Nephron (organoid): ENCODE results near the gene SLC15A5.
A peak's percentile ranks its signal among the peaks of the same experiment; 100 is the strongest.

Source experiments
- H3K27ac Mint-ChIP-seq, 3 experiments: 2 replicates each; pipeline ENCODE4 v1.8.0; 2020; ENCODE audit warnings: mixed read lengths in 3 of 3, mild to moderate bottlenecking in 2 of 3, moderate library complexity in 1 of 3
- H3K27me3 Mint-ChIP-seq: 2 replicates; pipeline ENCODE4 v1.8.0; 2021; ENCODE audit warnings: low read depth, mild to moderate bottlenecking, moderate library complexity, mixed read lengths
- H3K36me3 Mint-ChIP-seq: 2 replicates; pipeline ENCODE4 v1.8.0; 2020; ENCODE audit warnings: low read depth, mixed read lengths
- H3K4me1 Mint-ChIP-seq: 2 replicates; pipeline ENCODE4 v1.8.0; 2020; ENCODE audit warnings: mixed read lengths
- H3K4me3 Mint-ChIP-seq, 3 experiments: 2 replicates each; pipeline ENCODE4 v1.8.0; 2020; ENCODE audit warnings: mild to moderate bottlenecking in 3 of 3, mixed read lengths in 3 of 3, moderate library complexity in 2 of 3
- H3K9me3 Mint-ChIP-seq: 2 replicates; pipeline ENCODE4 v1.8.0; 2020; ENCODE audit warnings: mixed read lengths
- TF ChIP-seq, protein P1 (sequence below), 3 experiments: fragments of 200-600 bp; sonication (generic); IDR thresholded peaks; one replicate each; pipeline ENCODE4 v1.5.0; 2021; ENCODE audit warnings: antibody characterized with exemption in 3 of 3; ENCODE audit not compliant: unreplicated experiment in 3 of 3

Gene SLC15A5

GRCh38 chr12:16323010-16323409 lies 45.5 kb upstream of the SLC15A5 start:
- no peaks in the 10 kb centered on the region for H3K4me1 Mint-ChIP-seq
- H3K27ac Mint-ChIP-seq, result no peak overlapping the region
- peaks cover 3% of the 10 kb centered on the region for H3K27me3 Mint-ChIP-seq
- TF ChIP-seq, protein P1, sequence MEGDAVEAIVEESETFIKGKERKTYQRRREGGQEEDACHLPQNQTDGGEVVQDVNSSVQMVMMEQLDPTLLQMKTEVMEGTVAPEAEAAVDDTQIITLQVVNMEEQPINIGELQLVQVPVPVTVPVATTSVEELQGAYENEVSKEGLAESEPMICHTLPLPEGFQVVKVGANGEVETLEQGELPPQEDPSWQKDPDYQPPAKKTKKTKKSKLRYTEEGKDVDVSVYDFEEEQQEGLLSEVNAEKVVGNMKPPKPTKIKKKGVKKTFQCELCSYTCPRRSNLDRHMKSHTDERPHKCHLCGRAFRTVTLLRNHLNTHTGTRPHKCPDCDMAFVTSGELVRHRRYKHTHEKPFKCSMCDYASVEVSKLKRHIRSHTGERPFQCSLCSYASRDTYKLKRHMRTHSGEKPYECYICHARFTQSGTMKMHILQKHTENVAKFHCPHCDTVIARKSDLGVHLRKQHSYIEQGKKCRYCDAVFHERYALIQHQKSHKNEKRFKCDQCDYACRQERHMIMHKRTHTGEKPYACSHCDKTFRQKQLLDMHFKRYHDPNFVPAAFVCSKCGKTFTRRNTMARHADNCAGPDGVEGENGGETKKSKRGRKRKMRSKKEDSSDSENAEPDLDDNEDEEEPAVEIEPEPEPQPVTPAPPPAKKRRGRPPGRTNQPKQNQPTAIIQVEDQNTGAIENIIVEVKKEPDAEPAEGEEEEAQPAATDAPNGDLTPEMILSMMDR (IDR thresholded peaks at IDR 0.05; ENCODE audit: unreplicated experiment in 3 of 3), result no peak
- no peak overlapping the region for H3K4me3 Mint-ChIP-seq
- no peaks in the 10 kb centered on the region for H3K36me3 Mint-ChIP-seq
- peaks cover 4% of the 10 kb centered on the region for H3K9me3 Mint-ChIP-seq

GRCh38 chr12:16310934-16311333 lies 33.4 kb upstream of the SLC15A5 start:
- Mint-ChIP-seq H3K27me3 (no peaks in the 10 kb centered on the region), H3K4me3 (no peak overlapping the region), H3K9me3 (peaks cover 6% of the 10 kb centered on the region), H3K36me3 (no peaks in the 10 kb centered on the region), H3K27ac (no peak overlapping the region), H3K4me1 (no peaks in the 10 kb centered on the region)
- TF ChIP-seq, protein P1 (IDR thresholded peaks at IDR 0.05; ENCODE audit: unreplicated experiment in 3 of 3), result no peak

DNA sequence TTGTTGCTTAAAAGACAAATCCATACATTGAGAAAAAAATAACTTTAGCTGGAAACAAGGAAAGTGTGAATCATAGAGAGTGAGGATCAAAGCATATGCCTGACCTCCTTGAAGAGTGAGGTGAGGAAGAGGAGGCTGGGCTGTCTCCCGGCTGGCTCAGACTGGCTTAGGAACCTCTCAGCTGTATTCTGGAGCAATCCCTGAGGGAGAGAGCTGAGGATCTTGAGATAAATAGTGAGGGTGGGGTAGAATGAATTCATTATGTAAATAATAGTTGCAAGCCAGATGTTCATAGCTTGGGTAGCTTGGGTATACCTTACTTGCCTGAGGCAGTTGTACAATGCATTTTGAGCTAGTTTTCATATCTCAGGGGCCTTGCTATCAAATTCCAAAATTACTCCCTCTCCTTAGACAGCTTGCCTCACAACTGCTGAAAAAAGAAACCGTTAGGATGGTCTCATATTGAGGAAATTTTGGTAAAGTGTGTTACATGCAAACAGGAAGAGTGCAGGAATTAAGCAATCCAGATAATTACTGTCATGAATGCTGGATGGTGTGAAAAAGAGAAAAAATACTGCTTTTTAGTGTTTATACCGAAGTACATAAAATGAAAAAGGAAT lies 30.5 kb upstream of the SLC15A5 start:
- Mint-ChIP-seq H3K4me1 (no peaks in the 10 kb centered on the region), H3K27ac (peak overlapping the region in 1 of 3 experiments; percentile 9), H3K36me3 (no peaks in the 10 kb centered on the region), H3K9me3 (peaks cover 6% of the 10 kb centered on the region), H3K27me3 (no peaks in the 10 kb centered on the region), H3K4me3 (no peak overlapping the region)
- TF ChIP-seq, protein P1 (IDR thresholded peaks at IDR 0.05; ENCODE audit: unreplicated experiment in 3 of 3), result no peak

- Mint-ChIP-seq H3K27ac (no peak overlapping the region), H3K4me1 (peaks cover 11% of the 10 kb centered on the region), H3K4me3 (no peak overlapping the region), H3K9me3 (no peaks in the 10 kb centered on the region), H3K27me3 (no peaks in the 10 kb centered on the region), H3K36me3 (no peaks in the 10 kb centered on the region)
- TF ChIP-seq, protein P1 (IDR thresholded peaks at IDR 0.05; ENCODE audit: unreplicated experiment in 3 of 3), result no peak
These were observed 26.5 kb upstream of the SLC15A5 start for GRCh38 chr12:16303939-16304338.

- TF ChIP-seq, protein P1 (IDR thresholded peaks at IDR 0.05; ENCODE audit: unreplicated experiment in 3 of 3), result no peak
- Mint-ChIP-seq H3K36me3 (no peaks in the 10 kb centered on the region), H3K9me3 (no peaks in the 10 kb centered on the region), H3K4me1 (peaks cover 11% of the 10 kb centered on the region), H3K27me3 (no peaks in the 10 kb centered on the region), H3K27ac (peak overlapping the region in 2 of 3 experiments; percentile 28 to 34), H3K4me3 (no peak overlapping the region)
These were observed 23.3 kb upstream of the SLC15A5 start for GRCh38 chr12:16300736-16301135.

- Mint-ChIP-seq H3K4me3 (no peak overlapping the region), H3K27ac (peak overlapping the region in 1 of 3 experiments; percentile 46), H3K36me3 (no peaks in the 10 kb centered on the region), H3K9me3 (no peaks in the 10 kb centered on the region), H3K4me1 (peaks cover 11% of the 10 kb centered on the region), H3K27me3 (no peaks in the 10 kb centered on the region)
- TF ChIP-seq, protein P1 (IDR thresholded peaks at IDR 0.05; ENCODE audit: unreplicated experiment in 3 of 3), result no peak
These were observed 22.6 kb upstream of the SLC15A5 start for GRCh38 chr12:16300122-16300521.
